Colonic mucosa (tissue), 4 donors: ENCODE results near the gene PARP11. TPM values are rescaled to one million over a fixed set of nuclear protein-coding genes. Genes with fewer than 3 reads are reported as not detected.
"Not testable (repeated sequence)": the region's sequence is repeated elsewhere in the genome, so short reads cannot be mapped to it uniquely, and the experiment has no call there.

Experiments used
- DNase-seq: peaks from one replicate; pipeline ENCODE4 v3.0.0-alpha.2; 2020
- H3K27ac ChIP-seq: fragments of 200-600 bp; one replicate; pipeline ENCODE4 v1.8.0; 2021
- H3K27me3 ChIP-seq: fragments of 200-600 bp; one replicate; pipeline ENCODE4 v1.8.0; 2021
- H3K36me3 ChIP-seq: fragments of 200-600 bp; one replicate; pipeline ENCODE4 v1.8.0; 2021
- H3K4me1 ChIP-seq: fragments of 200-600 bp; one replicate; pipeline ENCODE4 v1.8.0; 2021; ENCODE audit warnings: mild to moderate bottlenecking
- H3K4me3 ChIP-seq: fragments of 200-600 bp; one replicate; pipeline ENCODE4 v1.8.0; 2021
- H3K9ac ChIP-seq, 2 donors: one replicate each; pipeline ENCODE4 v1.7.0; 2013; ENCODE audit warnings: control low read depth in 2 of 2, low read depth in 2 of 2, low read length in 2 of 2
- H3K9me3 ChIP-seq: fragments of 200-600 bp; one replicate; pipeline ENCODE4 v1.8.0; 2021
- CTCF ChIP-seq: fragments of 200-600 bp; IDR thresholded peaks from one replicate; pipeline ENCODE4 v1.8.0; 2022; ENCODE audit warnings: antibody characterized with exemption, mild to moderate bottlenecking
- intact Hi-C: fragments of 100-400 bp; cut with DNase I; formaldehyde crosslinking; loops from one replicate; pipeline ENCODE4 v1.14.1; 2022
- total RNA-seq, 2 donors: library from RNA; stranded (reverse); fragmentation: NEBNext Ultra II Directional in 1 of 2; extraction: Animal tissue kit (Norgen Biotek cat#: 25700) in 1 of 2; gene quantifications; one replicate each; pipeline ENCODE4 v1.2.1, GENCODE V29; 2021
- donor health status: healthy.
- donor health status: DM: no; HTN: no; CAD: no.
- donor health status: DM: no; HTN: no; CAD: no.

PARP11 gene
- total RNA-seq, 2 donors from 2014 or later: 5.5 to 5.8 TPM

- H3K9ac ChIP-seq: no peak overlapping the region
- H3K4me1 ChIP-seq: no peaks in the 10 kb centered on the region
- TF ChIP-seq CTCF: no peak
- peak overlapping the region; percentile 20 for H3K27ac ChIP-seq
- H3K27me3 ChIP-seq: no peaks in the 10 kb centered on the region
- no peaks in the 10 kb centered on the region for H3K36me3 ChIP-seq
- H3K4me3 ChIP-seq: no peak overlapping the region
- DNase-seq: no peak
- intact Hi-C loops: no loop called here
- no peaks in the 10 kb centered on the region for H3K9me3 ChIP-seq
Observed at GRCh38 chr12:3869865-3870264, 3.3 kb downstream of the PARP11 start.

GRCh38 chr12:3869433-3869832, 3.8 kb downstream of the PARP11 start:
- TF ChIP-seq CTCF: no peak
- Histone ChIP-seq H3K9me3 (no peaks in the 10 kb centered on the region), H3K4me1 (no peaks in the 10 kb centered on the region), H3K36me3 (no peaks in the 10 kb centered on the region), H3K4me3 (no peak overlapping the region), H3K27ac (no peak overlapping the region), H3K9ac (no peak overlapping the region), H3K27me3 (no peaks in the 10 kb centered on the region)
- DNase-seq: no peak
- intact Hi-C loops: no loop called here

- Histone ChIP-seq H3K27ac (no peak overlapping the region), H3K4me1 (no peaks in the 10 kb centered on the region), H3K27me3 (no peaks in the 10 kb centered on the region), H3K9me3 (no peaks in the 10 kb centered on the region), H3K36me3 (no peaks in the 10 kb centered on the region), H3K4me3 (no peak overlapping the region), H3K9ac (no peak overlapping the region)
- intact Hi-C loops: no loop called here
- TF ChIP-seq CTCF: no peak
- no peak for DNase-seq
Observed at GRCh38 chr12:3863756-3864155, 9.4 kb downstream of the PARP11 start.

GRCh38 chr12:3842517-3842916, 30.7 kb downstream of the PARP11 start:
- no peak for TF ChIP-seq CTCF
- Histone ChIP-seq H3K9ac (no peak overlapping the region), H3K4me1 (no peaks in the 10 kb centered on the region), H3K27me3 (no peaks in the 10 kb centered on the region), H3K9me3 (no peaks in the 10 kb centered on the region), H3K36me3 (no peaks in the 10 kb centered on the region), H3K4me3 (no peak overlapping the region), H3K27ac (no peak overlapping the region)
- intact Hi-C loops: no loop called here
- no peak for DNase-seq

GRCh38 chr12:3841783-3842182, 31.4 kb downstream of the PARP11 start:
- H3K27ac ChIP-seq: no peak overlapping the region
- H3K27me3 ChIP-seq: no peaks in the 10 kb centered on the region
- no peak for TF ChIP-seq CTCF
- no peak overlapping the region for H3K9ac ChIP-seq
- H3K9me3 ChIP-seq: no peaks in the 10 kb centered on the region
- H3K4me1 ChIP-seq: no peaks in the 10 kb centered on the region
- DNase-seq: no peak
- no peak overlapping the region for H3K4me3 ChIP-seq
- no peaks in the 10 kb centered on the region for H3K36me3 ChIP-seq
- intact Hi-C loops: no loop called here

- intact Hi-C loops, H3K9ac ChIP-seq, H3K27ac ChIP-seq, H3K4me1 ChIP-seq, DNase-seq, H3K36me3 ChIP-seq, H3K9me3 ChIP-seq, H3K4me3 ChIP-seq, H3K27me3 ChIP-seq: not testable (repeated sequence)
Observed at GRCh38 chr12:3840833-3841232, 32.4 kb downstream of the PARP11 start.

- H3K36me3 ChIP-seq, H3K4me3 ChIP-seq, intact Hi-C loops, DNase-seq, H3K9me3 ChIP-seq, H3K9ac ChIP-seq, H3K27me3 ChIP-seq, H3K27ac ChIP-seq, H3K4me1 ChIP-seq: not testable (repeated sequence)
Observed at GRCh38 chr12:3839745-3840144, 33.5 kb downstream of the PARP11 start.

- H3K4me1 ChIP-seq, H3K9me3 ChIP-seq, H3K36me3 ChIP-seq, DNase-seq, H3K27me3 ChIP-seq, intact Hi-C loops, H3K9ac ChIP-seq, H3K27ac ChIP-seq, H3K4me3 ChIP-seq: not testable (repeated sequence)
Observed at GRCh38 chr12:3838701-3839548, 34.3 kb downstream of the PARP11 start.
